ENCODE data around the gene BRD9.

DNA sequence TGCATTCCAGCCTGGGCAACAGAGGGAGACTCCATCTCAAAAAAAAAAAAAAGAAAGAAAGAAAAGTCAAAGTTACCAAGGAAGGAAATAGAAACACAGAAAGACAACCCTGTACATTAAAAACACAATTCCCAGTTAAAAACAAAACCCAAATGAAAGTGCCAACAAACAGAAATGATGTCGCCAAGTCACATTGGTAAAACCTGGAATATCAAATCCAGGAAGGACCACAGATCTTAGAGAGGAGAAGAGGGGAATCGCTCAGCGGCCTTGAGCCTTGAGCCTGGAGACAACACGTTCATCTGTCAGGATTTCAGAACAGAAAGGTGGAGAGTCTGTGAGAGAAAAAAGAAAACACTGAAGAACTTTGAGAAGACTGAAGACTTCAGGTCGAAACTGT is 40.6 kb downstream of the BRD9 start:
- TF ChIP-seq, protein P1, sequence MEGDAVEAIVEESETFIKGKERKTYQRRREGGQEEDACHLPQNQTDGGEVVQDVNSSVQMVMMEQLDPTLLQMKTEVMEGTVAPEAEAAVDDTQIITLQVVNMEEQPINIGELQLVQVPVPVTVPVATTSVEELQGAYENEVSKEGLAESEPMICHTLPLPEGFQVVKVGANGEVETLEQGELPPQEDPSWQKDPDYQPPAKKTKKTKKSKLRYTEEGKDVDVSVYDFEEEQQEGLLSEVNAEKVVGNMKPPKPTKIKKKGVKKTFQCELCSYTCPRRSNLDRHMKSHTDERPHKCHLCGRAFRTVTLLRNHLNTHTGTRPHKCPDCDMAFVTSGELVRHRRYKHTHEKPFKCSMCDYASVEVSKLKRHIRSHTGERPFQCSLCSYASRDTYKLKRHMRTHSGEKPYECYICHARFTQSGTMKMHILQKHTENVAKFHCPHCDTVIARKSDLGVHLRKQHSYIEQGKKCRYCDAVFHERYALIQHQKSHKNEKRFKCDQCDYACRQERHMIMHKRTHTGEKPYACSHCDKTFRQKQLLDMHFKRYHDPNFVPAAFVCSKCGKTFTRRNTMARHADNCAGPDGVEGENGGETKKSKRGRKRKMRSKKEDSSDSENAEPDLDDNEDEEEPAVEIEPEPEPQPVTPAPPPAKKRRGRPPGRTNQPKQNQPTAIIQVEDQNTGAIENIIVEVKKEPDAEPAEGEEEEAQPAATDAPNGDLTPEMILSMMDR (IDR thresholded peaks at IDR 0.05): no peak
- TF ChIP-seq POLR2A (IDR thresholded peaks at IDR 0.05; ENCODE audit: low read depth) (no peak), EP300 (IDR thresholded peaks at IDR 0.05) (no peak), POLR2AphosphoS5 (IDR thresholded peaks at IDR 0.05) (no peak)

All from esophagus muscularis mucosa (tissue), 4 donors.